H1 (cell line): ENCODE results near the gene ZMYND10. TPM values are rescaled to one million over a fixed set of nuclear protein-coding genes. Genes with fewer than 3 reads are reported as not detected.

ENCODE experiments used
- NANOG ChIP-seq: IDR thresholded peaks from 2 replicates; pipeline ENCODE4 v1.6.1; 2011; ENCODE audit warnings: low read length, low read depth, mild to moderate bottlenecking, inconsistent platforms; ENCODE audit not compliant: insufficient read depth, poor library complexity, severe bottlenecking
- POLR2AphosphoS5 ChIP-seq: IDR thresholded peaks from 2 replicates; pipeline ENCODE4 v1.6.1; 2011; ENCODE audit warnings: low read depth, low read length
- TCF12 ChIP-seq: IDR thresholded peaks from 2 replicates; pipeline ENCODE4 v1.6.1; 2011; ENCODE audit warnings: low read depth, mild to moderate bottlenecking, low read length
- polyA plus RNA-seq, 7 experiments: library from polyadenylated mRNA; depleted of rRNA in 3 of 7; stranded (reverse) in 5 of 7; unstranded in 2 of 7; fragments of >200 nt in 5 of 7; fragments of 200-250 nt in 2 of 7; gene quantifications; 1 replicate in 5 of 7; 2 replicates in 1 of 7; 4 replicates in 1 of 7; pipeline versions ENCODE4 v1.2.1 to v1.2.3, GENCODE V29; 2011 to 2013; ENCODE audit warnings: missing spikeins in 2 of 7, mixed read lengths in 2 of 7
- total RNA-seq: library from RNA; stranded (reverse); fragmentation: NEBNext Ultra II Directional; extraction: Animal tissue kit (Norgen Biotek cat#: 25700); gene quantifications from 2 replicates; pipeline ENCODE4 v1.2.1, GENCODE V29; 2021

Gene ZMYND10
- total and polyA plus RNA-seq, 2 of the 8 experiments (the other 6 are each of a cell fraction or from before 2014, with no cell fraction given) = 0.56 to 0.79 TPM

DNA sequence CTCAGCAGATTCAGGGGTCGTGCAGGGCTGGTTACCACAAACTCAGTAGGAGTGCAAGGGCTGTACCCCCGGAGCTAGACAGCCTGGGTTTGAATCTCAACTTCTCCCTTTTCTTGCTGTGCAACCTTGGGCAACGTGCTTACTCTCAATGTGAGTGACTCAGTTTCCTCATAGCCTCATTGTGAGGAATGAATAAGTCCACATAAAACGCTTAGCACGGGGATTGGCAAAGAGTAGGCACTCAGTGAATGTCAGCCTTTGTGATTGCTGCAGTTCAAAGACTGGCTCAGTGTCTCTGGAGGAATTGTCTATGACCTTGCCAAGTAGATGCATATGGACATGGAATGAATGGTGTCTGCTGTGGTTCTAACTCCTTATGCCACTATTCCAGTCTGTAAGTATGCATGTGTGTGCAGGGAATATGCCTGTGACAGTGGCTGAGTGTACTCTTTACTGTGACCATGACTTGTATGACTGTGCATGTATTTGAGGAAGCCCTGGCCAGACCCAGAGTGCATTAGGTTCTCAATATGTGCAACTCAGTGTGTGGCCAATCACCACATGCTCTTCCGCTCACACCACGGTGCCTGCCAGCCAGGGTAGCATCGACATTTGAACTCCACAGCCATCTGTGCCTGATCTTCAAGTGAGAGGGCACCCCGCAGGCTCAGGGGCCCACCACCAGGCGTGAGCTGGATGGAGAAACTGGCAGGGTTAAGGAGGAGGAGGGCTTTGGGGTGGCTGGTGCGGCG lies 45.4 kb downstream of the ZMYND10 start (continued):
- TF ChIP-seq NANOG = no peak
- TF ChIP-seq POLR2AphosphoS5 = no peak
- no peak for TF ChIP-seq TCF12
